Astrocyte (in vitro differentiated cells and primary cell): ENCODE results near the gene LGALS9B. TPM values are rescaled to one million over a fixed set of nuclear protein-coding genes. Genes with fewer than 3 reads are reported as not detected.

Source experiments
- total RNA-seq: library from RNA; stranded (reverse); gene quantifications from 2 replicates; pipeline ENCODE4 v1.2.1, GENCODE V29; 2021

LGALS9B gene
- total RNA-seq, 1 donor from 2014 or later = not detected

Other genes starting within 250 kb of the LGALS9B start
- gene CDRT15L2, start 112.2 kb upstream of the LGALS9B start, total RNA-seq = not detected in 2 replicates